Measurements from ENCODE around the gene LCLAT1.

Gene LCLAT1

DNA sequence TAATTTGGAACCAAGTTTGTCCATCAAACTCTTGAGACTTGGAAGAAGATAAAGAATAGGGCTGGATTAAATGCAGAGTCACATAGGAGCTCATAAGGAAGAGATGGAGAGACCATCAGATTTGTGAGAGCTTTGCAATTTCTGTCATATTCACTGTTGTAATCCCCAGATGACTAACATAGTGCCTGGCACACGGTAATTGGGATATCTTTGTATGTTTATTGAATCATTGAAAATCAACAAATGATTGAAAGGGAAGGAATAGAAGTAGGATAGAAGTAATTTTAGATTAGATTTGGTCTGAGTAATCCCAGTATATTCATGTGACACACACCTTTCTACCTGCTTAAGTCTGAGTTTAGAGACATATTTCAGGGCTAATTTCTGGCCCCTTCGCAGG, 75.4 kb downstream of the LCLAT1 start:
- DNase-seq, result no peak

DNA sequence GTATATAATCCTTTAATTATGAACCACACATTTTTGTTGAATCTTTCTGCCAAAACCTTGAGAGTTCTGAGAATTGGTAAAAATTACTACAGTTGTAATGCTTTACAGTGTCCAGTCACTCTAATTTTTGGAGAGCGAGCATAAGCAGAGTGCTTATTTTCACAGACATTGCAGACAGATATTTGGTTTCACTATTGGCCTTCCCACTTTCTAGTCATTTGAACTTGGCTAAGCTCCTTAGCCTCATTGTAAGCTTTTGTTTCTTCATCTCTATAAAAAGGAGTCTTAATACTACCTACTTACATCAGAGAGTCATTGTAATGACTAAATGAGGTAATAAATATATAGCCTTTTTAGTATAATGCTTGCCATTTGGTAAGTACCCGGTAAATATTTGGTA, 80.4 kb downstream of the LCLAT1 start:
- DNase-seq, result no peak

DNA sequence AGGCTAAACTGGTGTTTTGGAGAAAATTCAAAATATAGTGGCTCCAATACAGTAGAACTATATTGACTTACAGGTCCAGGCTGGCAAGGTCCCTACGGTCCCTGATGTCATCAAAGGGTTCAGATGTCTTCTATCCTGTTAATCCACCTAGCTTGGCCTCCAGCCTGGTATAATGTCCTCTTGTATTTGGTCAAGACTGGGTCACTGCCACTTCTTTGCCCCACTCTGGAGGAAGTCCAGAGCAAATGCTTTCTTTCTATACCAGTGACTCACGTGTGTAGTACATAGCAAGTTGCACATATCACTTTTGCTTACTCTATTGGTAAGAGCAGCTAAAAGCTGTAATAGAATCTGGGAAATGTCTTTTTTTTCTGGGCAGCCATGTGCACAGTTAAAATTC, 80.8 kb downstream of the LCLAT1 start:
- no peak for DNase-seq

DNA sequence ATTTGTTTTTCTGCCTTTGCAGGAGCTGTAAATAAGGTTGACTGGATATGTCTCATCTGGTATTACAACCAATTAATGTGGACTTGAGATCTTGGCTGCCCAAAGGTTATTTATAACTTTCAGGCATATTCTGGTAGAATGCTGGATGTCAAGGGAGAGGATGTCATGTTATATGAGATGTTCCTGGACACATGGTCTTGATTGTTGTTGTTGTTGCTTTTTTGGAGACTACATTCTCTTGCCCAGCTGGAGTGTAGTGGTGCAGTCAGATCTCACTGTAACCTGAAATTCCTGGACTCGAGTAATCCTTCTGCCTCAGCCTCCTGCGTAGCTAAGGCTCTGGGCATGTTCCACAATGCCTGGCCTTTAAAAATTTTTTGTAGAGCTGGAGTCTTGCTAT, 83.3 kb downstream of the LCLAT1 start:
- no peak for DNase-seq

DNA sequence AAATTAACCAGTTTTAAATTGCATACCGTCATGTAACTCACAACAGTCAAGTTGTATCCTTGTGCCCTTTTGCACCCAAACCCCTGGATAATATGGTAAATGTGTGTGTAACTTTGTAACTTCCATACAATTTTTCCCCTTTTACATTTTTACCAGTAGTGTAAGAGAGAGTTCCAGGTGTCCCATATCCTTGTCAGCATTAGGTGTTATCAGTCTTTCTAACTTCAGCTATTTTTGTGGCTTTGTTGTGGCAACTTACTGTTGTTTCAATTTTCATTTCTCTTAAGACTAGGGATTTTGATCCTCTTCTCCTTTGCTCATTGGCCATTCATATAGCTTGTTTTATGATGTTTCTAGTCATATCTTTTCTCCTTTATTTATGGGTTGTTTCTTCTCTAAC, 94.6 kb downstream of the LCLAT1 start:
- DNase-seq, result no peak

DNA sequence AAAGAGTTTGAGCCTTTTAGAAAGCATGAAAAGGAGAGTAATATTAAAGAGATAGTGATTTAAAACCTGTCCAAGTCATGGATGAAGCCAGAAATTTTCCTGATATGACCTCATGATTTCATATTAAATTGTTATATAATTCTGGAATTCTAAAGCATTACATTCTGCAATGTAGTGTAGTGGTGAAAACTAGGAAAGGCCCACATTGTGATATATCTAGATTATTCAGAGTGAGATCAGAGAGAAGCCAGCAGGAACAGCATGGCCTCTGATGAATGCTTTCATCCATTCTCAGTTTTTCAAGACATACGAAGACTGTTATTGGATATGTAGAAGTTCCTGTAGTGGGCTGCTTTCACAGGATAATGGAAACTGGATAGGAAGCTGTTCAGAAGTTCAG, 98.8 kb downstream of the LCLAT1 start:
- DNase-seq, result no peak

DNA sequence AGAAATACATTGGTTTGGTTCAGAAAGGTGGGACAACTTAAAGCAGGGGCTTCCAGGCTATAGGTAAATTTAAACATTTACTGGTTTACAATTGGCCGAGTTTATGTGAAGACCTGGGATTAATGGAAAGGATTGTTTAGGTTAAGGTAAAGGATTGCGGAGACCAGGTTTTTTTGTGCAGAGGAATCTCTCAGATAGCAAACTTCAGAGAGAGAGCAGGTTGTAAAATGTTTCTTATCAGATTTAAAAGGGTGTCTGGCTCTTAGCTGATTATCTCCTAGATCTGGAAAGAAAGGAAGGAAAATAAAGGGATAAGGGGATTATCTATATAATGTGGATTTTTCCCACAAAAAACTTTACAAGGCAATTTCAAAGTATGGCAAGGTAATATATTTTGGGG, 101.3 kb downstream of the LCLAT1 start:
- no peak for DNase-seq

DNA sequence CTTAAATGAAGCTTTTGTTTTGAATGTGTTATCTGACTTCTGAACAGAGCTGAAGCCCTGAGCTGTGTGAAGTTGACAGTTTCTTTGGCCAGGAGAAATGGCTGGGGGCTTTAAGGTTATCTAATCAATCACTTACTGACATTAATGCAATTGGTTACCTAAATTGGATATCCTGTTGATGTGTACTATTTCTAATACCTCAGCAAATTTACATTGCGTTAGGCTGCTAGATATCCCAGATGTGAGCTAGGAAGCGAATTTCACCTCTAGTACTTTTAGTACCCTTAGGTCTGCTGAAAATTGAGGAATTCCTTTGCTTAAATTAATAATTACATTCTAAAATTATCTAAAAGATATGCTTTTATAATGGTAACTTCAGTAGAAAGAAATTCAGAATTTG, 102.0 kb downstream of the LCLAT1 start:
- no peak for DNase-seq

DNA sequence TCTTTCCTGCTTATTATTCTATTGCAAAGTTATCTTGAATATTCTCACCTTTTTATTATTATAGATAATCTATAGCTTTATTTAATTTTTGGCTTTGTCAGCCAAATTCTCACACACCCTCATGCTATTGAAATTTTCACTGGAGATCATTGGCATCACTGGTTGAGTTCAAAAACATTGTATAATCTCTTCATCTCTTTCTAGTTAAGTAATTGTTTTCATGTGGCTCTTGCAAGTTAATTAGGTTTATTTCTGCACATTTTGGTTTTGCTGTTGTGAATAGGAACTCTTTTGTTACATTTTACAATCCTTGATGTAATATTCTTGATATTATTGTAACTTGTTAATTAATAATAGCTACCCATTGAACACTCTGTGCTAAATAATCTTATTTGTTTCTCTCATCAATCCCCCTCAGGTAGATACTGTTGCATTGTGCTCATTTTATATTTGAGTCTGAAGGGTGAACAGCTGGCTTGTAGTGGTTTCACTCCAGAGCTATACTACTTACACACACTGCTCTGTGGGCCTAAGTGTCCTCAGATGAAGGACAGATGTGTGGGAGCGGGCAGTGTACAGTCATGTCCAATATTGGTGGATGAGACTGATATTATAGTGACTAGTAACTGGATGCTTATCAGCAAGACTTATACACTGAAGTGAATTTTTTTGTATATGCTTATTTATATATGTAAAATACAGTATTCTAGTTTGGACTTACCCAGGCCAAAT, 112.7 kb downstream of the LCLAT1 start:
- DNase-seq, result no peak

DNA sequence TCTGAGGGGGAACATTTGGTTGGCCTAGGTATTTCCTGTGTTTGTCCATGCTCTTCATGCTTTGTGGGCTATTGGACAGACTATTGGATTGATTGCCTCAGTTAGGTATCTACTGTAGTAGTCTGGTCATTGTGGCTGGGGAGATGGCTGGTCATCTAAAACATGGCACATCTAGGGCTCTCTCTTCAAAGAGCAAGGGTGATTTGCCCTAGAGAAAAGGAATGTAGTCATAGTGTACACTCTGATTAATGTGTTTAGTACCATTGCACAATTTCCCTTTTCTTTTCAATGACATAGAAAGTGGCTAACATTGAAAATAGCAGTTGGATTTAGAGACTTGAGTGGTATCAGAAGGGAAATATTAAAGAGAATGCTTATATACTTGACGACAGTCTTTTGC, 114.3 kb downstream of the LCLAT1 start:
- no peak for DNase-seq

DNA sequence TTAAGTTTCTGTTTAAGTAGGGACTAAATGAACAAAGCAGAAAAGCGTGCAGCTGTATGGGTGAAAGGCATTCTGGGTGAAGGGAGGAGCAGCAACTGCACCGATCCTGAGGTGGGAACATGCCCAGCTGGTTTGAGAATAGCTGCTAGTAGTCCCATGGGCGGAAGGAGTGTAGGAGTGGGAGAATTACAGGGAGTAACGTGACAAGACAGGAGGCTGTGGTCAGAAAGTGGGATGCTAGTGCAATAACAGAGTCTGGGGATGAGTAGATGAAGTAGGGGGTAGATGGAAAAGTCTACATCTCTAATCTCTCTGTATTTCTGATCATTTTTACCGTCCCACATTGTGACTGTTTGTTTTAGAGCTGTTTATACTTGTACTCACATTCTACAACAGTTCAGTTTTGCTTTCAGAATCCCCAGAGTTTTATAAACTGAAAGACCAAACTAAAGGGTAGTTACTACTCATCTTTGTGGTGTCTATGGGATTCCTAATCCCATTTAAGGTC, 118.9 kb downstream of the LCLAT1 start:
- DNase-seq, result no peak

DNA sequence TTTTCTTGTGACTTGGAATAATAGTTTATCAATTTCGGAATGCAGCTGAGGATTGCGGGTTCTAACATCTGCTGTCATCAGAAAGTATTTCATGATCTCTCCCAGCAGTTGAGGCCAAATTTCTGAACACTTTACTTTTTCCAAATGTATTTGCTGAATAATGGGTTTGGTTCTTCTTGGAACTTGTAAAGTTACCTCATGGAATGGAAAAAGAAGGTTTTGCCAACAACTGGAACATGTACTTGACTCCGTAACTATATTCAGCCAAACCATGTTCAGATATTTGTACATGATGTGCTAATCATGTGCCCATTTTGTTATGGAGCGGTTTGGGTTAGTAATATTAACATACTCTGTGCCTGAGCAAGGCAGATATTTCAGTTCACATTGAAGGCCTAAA, 119.6 kb downstream of the LCLAT1 start:
- DNase-seq, result no peak

DNA sequence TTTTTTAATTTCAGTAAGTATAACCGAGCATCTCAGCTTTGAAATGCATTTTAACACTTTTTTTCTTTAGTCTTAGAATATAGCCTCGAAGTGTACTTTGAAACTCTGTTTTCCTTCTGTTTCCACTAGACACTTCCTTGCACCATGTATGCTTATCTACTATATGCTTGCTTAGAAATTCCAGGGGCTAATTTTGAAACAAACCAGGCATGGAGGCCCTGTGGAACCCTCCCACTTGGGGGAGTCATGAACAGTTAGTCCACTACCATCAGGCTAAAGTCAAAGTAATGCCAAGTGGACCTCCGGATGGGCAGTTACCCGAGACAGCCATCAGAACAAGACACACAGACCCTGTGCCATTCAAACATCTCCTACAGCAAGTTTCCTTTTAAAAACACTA, 120.3 kb downstream of the LCLAT1 start:
- DNase-seq, result no peak

DNA sequence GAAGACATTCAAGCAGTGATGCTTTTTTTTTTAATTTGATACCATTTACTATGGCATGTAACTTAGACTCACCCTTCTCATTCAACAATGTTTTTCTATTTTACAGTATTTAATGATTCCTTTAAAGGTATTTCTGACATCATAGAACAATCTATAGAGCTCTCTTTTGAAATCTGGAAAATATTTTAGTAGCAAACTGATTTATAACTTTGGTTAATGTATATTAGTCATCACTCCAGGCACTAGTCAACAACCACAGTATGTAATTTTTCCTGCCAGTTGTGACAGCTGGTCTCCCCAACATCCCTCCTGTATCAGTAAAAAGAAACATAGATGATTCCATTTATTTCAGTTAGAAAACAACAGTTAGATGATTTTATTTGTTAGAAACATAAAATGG, 122.9 kb downstream of the LCLAT1 start:
- no peak for DNase-seq

DNA sequence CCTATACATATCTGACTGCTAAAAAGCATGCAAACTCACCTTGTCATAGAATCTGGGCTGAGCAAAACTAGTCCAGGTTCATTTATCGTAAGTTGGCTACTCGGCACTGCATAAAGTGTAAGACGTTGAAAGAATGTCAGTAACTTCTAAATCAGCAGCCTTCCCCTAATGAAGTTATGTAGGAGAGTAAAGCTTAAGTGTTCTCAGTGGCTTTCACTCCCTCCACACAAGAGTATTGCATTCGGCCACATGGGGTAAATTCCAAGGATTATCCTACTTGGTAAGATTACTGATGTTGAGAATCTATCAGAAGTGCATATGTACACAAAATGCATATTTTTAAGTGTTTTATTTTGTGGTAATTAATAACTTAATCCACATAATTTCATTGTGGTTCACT, 130.1 kb downstream of the LCLAT1 start:
- no peak for DNase-seq

DNA sequence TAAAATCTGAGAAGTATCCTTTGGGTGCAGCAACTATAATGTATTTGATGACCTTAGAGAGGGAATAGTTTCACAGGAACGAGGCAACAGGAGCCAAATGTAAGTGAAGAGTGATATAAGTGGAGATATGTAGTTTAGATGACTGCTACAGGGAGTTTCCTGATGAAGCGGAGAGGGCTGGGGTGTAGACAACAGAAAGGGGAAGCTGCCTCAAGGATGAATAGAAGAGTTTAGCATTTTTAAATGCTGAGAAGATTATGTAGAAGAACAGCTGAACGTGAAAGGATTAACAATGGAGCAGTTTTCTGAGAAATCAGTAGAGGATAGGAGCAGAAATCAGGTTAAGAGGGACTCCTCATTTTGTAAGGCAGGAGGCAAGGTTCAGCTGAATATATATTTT, 133.3 kb downstream of the LCLAT1 start:
- DNase-seq, result no peak

DNA sequence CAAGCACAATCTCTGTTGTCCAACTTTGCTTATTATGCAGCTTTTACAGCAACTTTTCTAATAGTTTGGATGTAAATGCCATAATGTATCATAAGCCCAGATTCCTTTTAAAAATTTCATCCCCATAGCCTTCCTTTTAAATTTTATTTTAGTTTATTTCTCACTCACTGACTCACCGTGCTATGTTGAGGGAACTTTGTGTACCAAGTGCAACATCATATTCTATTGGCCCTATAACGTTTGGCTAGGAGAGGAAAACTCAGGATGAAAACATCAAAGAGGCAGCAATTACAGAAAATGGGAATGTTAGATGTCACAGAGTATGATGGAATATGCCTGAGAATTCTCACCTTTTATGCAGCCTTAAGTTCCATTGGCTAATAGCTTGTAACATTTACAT, 135.5 kb downstream of the LCLAT1 start:
- DNase-seq, result no peak

DNA sequence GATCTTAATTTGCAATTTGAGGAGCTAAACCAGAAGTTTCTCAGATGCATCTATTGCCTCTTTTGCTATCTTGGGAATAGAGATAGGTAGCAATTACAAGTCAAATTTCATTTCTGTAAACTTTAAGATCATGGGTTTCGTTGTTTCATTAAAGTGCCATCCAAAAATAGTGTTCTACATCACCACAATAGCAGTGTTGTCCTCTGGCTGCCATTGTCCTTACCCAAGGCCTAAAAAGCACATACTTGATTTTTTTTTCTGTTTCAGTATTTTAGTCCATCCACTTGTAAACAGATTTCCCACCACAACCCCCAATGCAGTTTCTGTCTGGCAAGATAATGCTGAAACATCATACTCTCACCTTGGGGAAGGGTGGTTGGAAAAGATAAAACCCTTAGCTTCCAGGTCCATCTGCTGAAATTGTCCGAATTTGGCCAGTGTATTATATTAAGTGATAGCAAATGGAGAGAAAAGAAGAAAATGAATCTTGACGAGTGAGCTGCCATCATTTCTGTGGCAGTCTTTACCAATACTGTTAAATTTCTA, 136.2 kb downstream of the LCLAT1 start:
- DNase-seq, result peak in 1 of 14 donors; percentile 1

DNA sequence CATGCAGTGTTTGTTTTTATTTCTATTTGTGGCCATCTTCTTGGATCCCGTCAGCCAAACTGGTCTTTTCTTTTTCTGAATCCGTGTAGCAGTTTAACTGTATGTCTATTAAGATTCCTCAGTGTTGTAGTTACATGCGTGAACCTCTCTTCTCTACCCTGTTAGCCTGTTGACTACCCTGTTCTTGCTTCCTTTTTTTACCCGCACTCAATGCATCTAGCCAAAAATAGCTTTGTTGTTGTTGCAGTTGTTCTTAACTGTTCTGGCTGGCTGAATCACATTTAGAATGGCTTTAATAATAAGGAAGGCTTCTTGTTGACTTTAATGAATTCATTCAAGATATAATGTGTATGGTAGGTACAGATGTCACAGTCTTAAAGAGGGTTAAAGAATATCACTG, 137.1 kb downstream of the LCLAT1 start:
- DNase-seq, result no peak

DNA sequence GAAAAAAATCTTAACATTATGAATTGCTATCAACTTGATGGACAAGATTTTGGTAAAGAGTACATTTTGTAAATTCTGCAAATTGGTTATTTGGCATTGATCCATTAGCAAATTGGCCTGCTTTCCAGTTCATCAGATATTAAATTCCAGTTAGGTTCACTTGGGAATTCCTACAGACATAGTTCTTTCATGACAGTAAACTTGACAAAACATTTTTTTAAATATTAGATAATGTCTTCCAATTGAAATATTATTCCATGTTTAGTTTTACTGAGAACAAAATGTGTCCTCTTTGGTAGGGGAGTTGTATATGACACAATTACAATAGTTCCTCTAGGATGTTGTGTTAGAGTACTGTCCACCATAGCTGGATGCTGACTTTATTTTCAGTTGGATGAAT, 141.9 kb downstream of the LCLAT1 start:
- DNase-seq, result no peak

DNA sequence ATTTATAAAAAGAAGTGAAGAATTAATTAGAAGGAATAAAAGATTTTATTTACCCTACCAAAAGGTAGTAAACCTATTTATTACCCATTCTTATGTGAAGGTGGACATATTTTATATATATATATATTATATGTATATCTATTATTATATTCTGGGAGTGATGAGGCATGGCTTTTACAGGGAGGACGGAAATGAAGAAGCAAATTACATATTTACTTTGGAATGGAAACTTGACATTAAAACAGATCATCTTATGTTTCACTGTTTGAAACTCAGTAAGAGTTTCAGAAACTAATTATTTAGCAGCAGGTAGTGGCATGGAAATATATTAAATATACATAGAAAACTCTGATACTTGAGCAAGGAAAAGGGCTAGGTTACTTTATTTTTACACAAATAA, 143.4 kb downstream of the LCLAT1 start:
- no peak for DNase-seq

DNA sequence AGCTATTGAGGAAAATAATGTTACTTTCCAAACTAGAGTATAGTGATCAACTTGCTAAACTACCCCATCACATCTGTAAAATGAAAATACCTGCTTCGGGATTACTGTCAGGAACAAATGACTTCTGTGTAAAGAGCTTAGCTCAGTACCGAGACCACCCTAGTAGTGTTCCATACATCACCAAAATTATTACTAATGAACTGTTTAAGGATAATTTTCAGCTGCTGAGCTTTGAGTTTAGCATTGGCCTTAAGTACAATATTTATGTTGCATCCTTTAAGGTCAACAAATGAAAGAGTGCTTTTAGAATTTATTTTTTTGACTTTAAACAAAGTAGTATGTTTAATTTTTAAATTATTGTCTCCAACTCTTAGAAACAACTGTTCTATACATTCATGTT, 144.1 kb downstream of the LCLAT1 start:
- DNase-seq, result no peak

DNA sequence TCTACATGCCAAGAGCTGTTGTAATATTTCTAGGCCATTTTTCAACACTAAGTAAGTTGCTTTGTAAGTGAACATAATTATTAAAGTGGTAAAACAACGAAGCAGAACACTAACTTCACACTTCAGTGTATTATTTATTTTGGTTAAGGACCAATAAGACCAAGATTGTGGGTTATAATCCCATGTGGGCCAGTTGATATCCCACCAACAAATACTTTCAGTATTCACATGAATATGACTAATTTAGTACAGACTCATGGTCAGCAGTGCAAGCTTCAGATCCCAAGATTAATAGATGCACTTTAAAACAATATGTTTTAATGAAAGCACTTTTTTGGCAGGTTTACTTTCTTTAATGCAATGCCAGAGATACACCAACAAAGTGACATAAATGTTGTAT, 154.3 kb downstream of the LCLAT1 start:
- no peak for DNase-seq

DNA sequence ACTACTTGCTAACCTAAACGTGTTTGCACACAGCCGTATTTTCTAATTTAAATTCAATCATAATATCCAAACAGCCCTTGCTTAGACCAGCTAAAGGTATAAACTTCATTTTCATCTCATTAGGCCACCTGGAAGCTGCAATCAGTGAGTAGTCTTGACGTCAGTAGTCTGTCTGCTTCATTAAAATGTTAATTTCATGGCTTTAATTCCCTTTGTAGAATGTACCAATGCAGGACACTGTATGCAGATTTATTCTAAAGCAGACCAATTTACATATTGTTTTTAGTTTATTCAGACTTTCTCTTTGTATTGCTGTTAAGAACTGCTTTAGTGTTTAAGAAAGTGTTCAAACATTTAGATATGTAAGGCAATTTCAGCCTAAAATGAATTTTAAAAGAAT, 158.2 kb downstream of the LCLAT1 start:
- no peak for DNase-seq

DNA sequence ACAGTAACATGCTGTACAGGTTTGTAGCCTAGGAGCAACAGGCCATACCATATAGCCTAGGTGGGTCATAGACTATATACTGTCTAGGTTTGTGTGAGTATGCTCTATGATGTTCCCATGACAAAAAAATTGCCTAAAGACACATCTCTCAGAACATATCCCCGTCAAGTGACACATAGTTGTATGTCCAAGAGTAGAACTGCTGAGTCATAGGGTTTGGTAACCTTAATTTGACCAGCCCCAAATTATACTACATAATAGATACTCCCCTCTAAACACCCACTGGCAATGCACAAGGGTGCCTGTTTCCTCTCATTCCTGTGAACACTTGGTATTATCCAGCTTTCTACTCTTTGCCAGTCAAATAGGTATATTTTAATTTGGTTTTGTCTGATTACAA, 161.6 kb downstream of the LCLAT1 start:
- DNase-seq, result no peak
